Measurements from ENCODE around the gene C10orf71. TPM values are rescaled to one million over a fixed set of nuclear protein-coding genes. Genes with fewer than 3 reads are reported as not detected.

The C10orf71 gene
- total RNA-seq, 2 donors from 2014 or later = 0.26 to 0.99 TPM

DNA sequence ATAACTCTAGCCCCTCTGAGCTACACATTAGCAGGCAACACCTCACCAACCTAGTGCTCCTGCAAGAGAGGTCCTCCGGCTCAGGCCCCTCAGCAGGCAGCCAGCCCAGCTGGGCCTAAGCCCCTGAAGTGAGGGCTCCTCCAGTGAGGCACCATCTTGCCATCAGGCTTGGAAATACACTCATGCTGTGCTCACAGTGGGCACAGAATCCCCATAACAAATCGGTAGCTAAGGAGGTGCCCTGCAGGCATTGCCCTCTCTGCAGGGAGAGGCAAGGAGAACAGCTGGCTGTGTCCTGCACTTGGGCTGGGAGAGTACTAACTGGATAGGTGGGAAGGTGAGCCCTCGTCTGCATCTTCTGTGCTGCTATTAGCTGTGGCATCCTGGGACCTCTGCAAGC, 3.7 kb upstream of the C10orf71 start:
- no peaks in the 10 kb centered on the region for H3K9me3 ChIP-seq
- peaks cover 20% of the 10 kb centered on the region for H3K4me1 ChIP-seq
- no peak for ATAC-seq
- no peaks in the 10 kb centered on the region for H3K36me3 ChIP-seq (replicated peaks in 1 of 2; ENCODE audit: insufficient read depth in 1 of 2, low read depth in 2 of 2)
- H3K27ac ChIP-seq = no peak overlapping the region
- no peak for TF ChIP-seq POLR2A (IDR thresholded peaks at IDR 0.05)
- TF ChIP-seq, protein P1, sequence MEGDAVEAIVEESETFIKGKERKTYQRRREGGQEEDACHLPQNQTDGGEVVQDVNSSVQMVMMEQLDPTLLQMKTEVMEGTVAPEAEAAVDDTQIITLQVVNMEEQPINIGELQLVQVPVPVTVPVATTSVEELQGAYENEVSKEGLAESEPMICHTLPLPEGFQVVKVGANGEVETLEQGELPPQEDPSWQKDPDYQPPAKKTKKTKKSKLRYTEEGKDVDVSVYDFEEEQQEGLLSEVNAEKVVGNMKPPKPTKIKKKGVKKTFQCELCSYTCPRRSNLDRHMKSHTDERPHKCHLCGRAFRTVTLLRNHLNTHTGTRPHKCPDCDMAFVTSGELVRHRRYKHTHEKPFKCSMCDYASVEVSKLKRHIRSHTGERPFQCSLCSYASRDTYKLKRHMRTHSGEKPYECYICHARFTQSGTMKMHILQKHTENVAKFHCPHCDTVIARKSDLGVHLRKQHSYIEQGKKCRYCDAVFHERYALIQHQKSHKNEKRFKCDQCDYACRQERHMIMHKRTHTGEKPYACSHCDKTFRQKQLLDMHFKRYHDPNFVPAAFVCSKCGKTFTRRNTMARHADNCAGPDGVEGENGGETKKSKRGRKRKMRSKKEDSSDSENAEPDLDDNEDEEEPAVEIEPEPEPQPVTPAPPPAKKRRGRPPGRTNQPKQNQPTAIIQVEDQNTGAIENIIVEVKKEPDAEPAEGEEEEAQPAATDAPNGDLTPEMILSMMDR (IDR thresholded peaks at IDR 0.05) = no peak
- H3K27me3 ChIP-seq = no peaks in the 10 kb centered on the region
- DNase-seq = no peak
- intact Hi-C loops (cut with DNase I) = no loop called here
- H3K4me3 ChIP-seq = no peak overlapping the region
- 79 to 84% methylated on average over 3 of the region's 3 CpGs for WGBS, 2 donors

DNA sequence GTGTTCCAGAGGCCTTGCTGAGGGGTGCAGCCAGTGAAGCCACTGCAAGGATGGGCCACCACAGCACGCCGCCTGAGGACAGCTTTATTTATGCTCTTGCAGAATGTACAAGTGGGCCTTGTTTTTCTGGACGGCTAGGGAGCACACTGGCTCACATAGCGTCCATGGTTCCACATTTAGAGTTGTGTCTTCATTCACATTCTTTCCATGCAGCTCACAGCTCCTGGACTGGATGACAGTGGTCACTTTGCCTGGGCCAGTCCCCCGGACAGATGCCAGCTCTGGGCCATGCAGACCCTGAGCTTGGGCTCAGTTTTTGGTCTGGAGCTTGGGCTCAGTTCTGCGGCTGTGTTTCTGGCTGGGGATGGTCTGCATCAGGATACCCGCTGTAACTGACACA, 2.6 kb upstream of the C10orf71 start:
- intact Hi-C loops (cut with DNase I) = no loop called here
- H3K4me1 ChIP-seq = peaks cover 27% of the 10 kb centered on the region
- H3K36me3 ChIP-seq (replicated peaks in 1 of 2; ENCODE audit: insufficient read depth in 1 of 2, low read depth in 2 of 2) = no peaks in the 10 kb centered on the region
- no peaks in the 10 kb centered on the region for H3K9me3 ChIP-seq
- no peaks in the 10 kb centered on the region for H3K27me3 ChIP-seq
- 93 to 95% methylated on average over 7 of the region's 7 CpGs for WGBS, 2 donors
- ATAC-seq (no peak), DNase-seq (no peak)
- H3K4me3 ChIP-seq = no peak overlapping the region
- no peak overlapping the region for H3K27ac ChIP-seq
- TF ChIP-seq, protein P1 (IDR thresholded peaks at IDR 0.05) = no peak
- no peak for TF ChIP-seq POLR2A (IDR thresholded peaks at IDR 0.05)

DNA sequence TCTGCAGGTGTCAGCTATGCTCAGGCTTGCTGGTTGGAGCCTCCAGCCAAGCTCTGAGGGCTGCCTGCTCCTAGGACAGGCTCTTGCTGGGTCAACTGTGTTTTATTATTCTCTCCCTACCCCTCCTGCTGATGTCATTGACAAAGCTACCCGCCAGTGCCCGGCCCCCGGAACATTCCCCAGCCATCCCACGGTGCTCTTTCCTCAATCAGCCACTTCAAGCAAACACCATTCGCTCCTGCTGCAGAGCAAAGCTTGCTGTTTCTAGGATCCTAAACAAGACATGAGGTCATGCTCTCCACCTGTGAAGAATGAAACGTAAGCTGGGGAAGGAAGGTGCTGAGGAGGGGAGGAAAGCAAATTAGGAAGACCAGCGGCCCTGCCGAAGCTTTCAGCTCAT, 2.1 kb upstream of the C10orf71 start:
- no peaks in the 10 kb centered on the region for H3K27me3 ChIP-seq
- no peak overlapping the region for H3K4me3 ChIP-seq
- WGBS, 2 donors = 70 to 76% methylated on average over 8 of the region's 8 CpGs
- no peak for ATAC-seq
- H3K36me3 ChIP-seq (replicated peaks in 1 of 2; ENCODE audit: insufficient read depth in 1 of 2, low read depth in 2 of 2) = no peaks in the 10 kb centered on the region
- DNase-seq = no peak
- intact Hi-C loops (cut with DNase I) = no loop called here
- no peaks in the 10 kb centered on the region for H3K9me3 ChIP-seq
- no peak overlapping the region for H3K27ac ChIP-seq
- TF ChIP-seq, protein P1 (IDR thresholded peaks at IDR 0.05) = no peak
- no peak for TF ChIP-seq POLR2A (IDR thresholded peaks at IDR 0.05)
- H3K4me1 ChIP-seq = peaks cover 27% of the 10 kb centered on the region

DNA sequence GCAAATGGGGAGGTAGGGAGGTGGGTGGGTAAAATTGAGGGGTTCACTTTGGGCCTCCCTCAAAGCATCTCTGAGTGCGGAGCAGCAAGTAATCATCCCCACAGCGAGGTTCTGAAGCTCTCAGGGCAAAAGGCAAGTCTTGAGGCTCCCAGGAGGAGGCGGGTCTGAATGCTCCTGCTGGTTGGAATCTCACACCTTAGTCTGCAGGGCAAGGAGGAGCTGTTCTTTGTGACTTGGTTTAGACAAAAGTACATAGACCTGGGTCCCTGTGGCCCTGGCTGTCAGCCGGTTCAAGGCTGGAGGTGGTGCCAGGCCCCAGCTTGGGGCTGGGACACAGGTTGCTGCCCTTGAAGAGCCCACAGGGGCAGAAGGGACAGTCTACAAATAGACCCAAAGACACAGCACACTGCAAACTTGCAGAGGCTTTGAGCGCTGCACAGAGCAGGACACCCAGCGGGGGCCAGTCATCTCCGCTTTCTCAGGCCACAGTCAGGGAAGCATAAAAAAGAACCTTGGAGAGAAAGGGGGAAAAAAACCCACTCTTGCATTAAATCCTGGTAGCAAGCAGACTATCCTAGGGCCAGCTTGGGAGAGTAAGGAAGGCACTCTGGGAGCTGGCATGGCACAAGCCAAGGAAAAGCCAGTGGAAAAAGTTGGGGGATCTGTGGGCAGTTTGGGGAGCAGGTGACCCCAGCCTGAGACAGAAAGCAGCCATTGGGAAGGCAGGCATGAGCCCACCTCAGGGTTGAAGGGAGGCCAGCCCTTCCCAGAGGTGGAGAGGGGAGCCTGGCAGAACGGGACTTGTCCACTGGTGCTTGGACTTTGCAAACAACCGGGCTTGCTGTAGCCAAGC, 926 bp upstream of the C10orf71 start:
- Histone ChIP-seq H3K27ac (peak overlapping the region in 3 of 4 donors; percentile 41 to 67 (median 65)), H3K27me3 (no peaks in the 10 kb centered on the region), H3K9me3 (no peaks in the 10 kb centered on the region), H3K36me3 (replicated peaks in 1 of 2; ENCODE audit: insufficient read depth in 1 of 2, low read depth in 2 of 2) (no peaks in the 10 kb centered on the region), H3K4me3 (no peak overlapping the region), H3K4me1 (peaks cover 27% of the 10 kb centered on the region)
- 65 to 68% methylated on average over 9 of the region's 9 CpGs for WGBS, 2 donors
- DNase-seq (no peak), ATAC-seq (peak; percentile 18)
- no peak for TF ChIP-seq POLR2A (IDR thresholded peaks at IDR 0.05)
- TF ChIP-seq, protein P1 (IDR thresholded peaks at IDR 0.05) = no peak
- intact Hi-C loops (cut with DNase I) = no loop called here

DNA sequence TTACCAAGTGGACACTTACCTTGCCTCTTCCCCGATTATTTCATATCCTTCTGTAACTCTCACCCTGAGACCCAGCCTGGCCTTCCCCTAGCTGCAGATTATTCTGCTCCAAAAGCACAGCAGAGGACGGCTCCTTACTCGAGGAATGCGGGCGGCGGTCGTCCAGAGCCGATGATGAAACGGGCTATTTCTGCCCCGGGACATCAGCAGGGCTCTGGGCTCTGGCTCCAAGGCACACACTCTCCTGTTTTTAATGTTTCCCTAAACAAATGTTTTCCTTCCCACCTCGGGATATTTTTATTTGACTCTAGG, 343 bp upstream of the C10orf71 start:
- peak; percentile 54 for ATAC-seq
- H3K9me3 ChIP-seq = no peaks in the 10 kb centered on the region
- H3K4me3 ChIP-seq = no peak overlapping the region
- intact Hi-C loops (cut with DNase I) = no loop called here
- peaks cover 27% of the 10 kb centered on the region for H3K4me1 ChIP-seq
- no peak for TF ChIP-seq POLR2A (IDR thresholded peaks at IDR 0.05)
- TF ChIP-seq, protein P1 (IDR thresholded peaks at IDR 0.05) = no peak
- H3K27me3 ChIP-seq = no peaks in the 10 kb centered on the region
- WGBS, 2 donors = 5 to 15% methylated on average over 8 to 11 of the region's 11 CpGs
- peak overlapping the region in 3 of 4 donors; percentile 41 to 67 (median 65) for H3K27ac ChIP-seq
- H3K36me3 ChIP-seq (replicated peaks in 1 of 2; ENCODE audit: insufficient read depth in 1 of 2, low read depth in 2 of 2) = no peaks in the 10 kb centered on the region
- peak; percentile 32 to 58 (median 42) for DNase-seq

Measured in body of pancreas (tissue), 4 donors.